Ammon's horn (tissue), 1 donor: ENCODE data around the gene PRPS1.
"Not testable (repeated sequence)": the region's sequence is repeated elsewhere in the genome, so short reads cannot be mapped to it uniquely, and the experiment has no call there.

ENCODE experiments used
- DNase-seq: peaks from one replicate; pipeline ENCODE4 v3.0.0-alpha.2; 2016; ENCODE audit warnings: low spot score

The PRPS1 gene

GRCh38 chrX:107675365-107675654 is 47.0 kb downstream of the PRPS1 start:
- DNase-seq = no peak

- peak; percentile 55 for DNase-seq
These were observed 47.7 kb downstream of the PRPS1 start for GRCh38 chrX:107675823-107676555.

DNA sequence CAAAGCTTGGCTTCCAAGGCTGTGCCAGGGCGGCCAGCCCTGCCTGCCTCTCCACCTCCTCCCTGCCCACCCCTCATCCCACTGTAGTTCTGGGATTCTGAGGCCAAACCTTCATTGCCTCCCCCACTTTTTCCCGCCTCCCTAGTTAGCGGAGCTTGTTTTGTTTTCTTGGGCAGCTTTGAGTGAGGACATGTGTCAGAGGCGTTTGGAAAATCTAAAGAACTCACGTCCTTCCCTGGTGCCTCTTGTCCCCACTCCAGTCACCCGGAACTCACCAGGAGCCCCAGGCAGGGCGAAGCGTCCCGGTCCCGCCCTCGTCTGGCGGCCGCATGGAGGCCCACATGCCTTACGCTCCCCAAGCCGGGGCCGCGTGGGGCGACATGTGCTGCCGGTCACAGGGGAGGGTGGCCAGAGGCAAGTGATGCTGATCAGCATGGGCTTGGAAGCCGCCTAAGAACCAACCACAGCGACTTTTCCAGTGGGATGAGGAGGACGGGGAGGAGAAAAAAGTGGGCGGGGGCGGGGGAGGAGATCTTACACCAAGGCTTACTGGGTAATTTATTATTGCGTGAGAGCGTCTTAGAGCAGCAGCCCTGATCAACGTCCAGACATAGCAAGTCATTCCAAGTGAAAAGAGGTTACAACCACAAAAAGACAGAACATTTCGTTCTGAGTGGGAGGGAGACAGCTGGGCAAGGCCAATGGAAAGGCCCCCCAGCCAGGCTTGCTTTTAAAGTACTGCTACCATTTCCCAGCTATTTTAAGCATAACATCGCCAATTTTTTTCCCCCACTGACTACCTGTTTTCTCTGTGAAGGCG is 48.5 kb downstream of the PRPS1 start:
- peak; percentile 49 for DNase-seq

- DNase-seq = no peak
These were observed 49.2 kb downstream of the PRPS1 start for GRCh38 chrX:107677501-107677901.

DNA sequence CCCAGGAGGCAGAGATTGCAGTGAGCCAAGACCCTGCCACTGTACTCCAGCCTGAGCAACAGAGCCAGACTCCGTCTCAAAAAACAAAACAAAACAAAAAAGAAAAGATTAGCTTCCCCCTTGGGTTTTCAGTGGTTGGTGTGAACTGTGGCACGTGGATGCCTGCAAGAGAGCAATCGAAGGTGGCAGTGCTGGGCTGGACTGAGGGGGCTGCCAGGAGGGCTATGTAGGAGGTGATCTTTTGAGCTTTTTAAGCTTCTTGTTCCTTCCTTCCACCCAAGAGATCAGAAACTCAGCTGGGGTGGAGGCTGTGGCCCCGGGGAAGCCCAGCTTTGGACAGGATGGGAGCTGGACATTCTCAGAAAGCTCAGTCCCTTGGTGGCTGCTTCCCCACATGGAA is 49.6 kb downstream of the PRPS1 start:
- no peak for DNase-seq

GRCh38 chrX:107678957-107679740 is 50.8 kb downstream of the PRPS1 start:
- DNase-seq = no peak

- no peak for DNase-seq
These were observed 53.9 kb downstream of the PRPS1 start for GRCh38 chrX:107682256-107682655.

DNA sequence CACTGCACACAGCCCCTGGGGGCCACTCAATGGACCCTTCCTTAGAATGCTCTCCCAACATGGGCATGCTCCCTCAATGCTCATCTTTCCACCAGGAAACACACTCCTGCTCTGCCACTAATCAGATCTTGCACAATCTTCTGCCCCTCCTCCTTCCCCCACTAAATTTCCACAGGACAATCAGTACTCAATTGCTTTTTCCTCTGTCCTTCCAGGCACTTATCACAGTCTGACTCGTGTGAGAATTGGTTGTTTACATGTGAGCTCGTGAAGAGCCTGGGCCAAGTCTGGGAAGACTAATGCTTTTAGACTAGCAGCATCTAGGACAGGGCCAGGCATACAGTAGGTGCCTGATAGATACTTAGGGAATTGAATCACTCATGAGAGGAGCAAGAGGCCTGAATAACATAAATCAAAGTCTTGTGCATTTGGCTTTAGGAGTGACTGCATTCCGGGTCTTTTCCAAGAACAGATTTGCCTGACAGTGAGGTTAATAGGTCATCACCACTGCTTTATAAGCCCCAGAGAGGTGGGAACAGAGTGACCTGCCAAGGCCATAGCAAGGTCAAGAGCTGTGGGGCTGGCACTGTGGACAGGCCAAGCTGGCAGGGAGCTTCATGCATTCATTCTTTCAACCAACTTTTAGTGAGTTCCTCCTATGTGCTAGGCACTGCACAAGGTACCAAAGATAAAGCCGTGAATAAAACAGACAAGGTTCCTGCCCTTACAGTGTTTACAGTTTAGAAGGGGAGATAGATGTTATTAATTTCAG is 55.0 kb downstream of the PRPS1 start:
- no peak for DNase-seq

- DNase-seq = no peak
These were observed 55.6 kb downstream of the PRPS1 start for GRCh38 chrX:107683931-107684330.

GRCh38 chrX:107684956-107685385 is 56.7 kb downstream of the PRPS1 start:
- peak; percentile 64 for DNase-seq

DNA sequence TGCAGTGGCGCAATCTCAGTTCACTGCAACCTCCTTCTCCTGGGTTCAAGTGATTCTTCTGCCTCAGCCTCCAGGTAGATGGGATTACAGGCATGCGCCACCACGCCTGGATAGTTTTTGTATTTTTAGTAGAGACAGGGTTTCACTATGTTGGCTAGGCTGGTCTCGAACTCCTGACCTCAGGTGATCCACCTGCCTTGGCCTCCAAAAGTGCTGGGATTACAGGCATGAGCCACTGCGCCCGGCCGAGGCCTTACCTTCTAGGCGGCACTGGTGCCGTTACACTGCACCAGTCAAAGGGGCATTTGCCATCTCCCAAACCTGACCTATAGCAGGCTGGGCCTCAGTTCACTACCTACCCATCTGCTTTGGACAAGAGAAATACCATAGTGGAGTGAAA is 57.3 kb downstream of the PRPS1 start:
- DNase-seq = not testable (repeated sequence)

DNA sequence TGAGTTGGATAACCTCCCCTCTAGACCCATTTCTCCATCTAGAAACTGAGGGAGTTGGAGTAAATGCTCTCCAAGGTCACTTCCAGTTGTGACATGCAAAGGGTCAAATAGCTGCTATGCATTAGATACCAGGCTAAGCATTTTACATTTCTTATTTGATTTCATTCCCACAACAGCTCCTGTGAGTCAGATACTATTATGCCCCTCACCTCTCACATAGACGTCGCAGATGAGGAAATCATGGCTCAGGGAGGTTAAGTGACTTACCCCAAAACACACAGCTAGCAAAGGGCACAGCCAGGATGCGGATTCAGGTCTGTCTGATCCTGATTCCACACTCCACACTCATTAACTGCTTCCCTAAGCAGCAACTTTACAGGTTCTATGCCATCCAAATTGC is 57.7 kb downstream of the PRPS1 start:
- DNase-seq = no peak

DNA sequence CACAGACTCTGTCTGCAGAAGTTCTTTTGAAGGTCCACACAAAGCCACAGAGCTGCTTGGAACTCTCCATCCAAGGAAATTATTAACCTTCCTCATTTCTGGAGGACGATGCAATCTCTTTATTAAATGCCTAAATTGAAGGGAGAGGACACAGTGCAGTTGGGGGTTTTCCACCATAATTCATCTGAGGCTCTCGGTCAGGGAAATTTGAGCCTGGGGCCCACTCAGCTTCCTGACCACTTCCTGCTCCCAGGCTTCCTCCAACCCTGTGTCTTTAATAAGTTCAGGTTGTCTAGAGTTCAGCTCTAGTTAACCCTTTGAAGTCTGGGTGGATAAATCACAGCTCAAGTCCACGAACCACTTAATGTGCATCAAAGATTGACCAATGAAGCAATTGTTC is 58.5 kb downstream of the PRPS1 start:
- no peak for DNase-seq

DNA sequence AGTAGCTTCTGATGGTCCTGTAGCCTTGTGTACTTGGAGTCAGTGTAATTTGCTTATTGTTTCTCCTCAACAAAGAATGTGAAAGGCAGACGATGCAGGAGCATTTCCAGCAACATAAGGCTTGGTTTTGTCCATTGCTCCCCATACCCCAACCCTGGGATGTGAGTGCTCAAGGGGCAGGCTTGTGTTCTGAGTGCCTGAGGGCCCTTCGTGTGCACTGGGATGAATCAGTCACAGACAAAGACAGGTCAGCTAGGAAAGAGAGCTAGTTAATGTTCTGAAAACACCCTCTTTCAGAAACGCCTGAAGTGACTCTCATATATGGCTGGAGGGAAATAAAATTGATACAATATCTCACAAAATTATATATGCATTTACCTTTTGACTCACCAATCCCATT is 59.1 kb downstream of the PRPS1 start:
- DNase-seq = no peak

DNA sequence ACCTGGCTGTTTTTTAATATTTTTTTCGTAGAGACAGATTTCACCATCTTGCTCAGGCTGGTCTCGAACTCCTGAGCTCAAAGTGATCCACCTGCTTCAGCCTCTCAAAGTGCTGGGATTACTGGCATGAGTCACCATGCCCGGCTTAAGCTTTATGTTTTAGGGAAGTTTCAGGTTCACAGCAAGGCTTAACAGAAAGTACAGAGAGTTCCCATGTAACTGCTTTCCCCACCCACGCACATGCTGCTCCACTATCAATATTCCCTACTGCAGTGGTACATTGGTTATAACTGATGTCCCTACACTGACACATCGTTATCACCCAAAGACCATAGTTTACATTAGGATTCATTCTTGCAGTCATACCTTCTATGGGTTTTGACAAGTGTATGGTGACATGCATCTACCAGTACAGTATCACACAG is 62.7 kb downstream of the PRPS1 start:
- no peak for DNase-seq

DNA sequence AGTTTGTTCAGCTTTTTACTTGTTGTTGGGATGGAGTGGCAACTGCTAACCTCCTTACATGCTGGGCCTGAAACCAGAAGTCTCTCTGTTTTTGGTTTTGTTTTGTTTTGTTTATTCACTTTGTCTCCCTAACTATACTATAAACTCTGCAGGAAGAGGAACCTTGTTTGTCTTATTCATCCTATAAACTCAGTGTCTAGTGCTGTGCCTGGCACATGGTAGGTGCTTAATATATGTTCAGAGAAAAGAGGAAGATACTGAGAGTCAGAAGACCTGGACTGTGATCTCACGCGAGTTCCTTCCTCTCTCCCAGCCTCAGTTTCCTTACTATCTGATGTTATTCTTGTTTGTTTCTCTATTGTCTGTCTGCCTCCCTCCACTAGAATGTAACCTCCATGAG is 71.3 kb downstream of the PRPS1 start:
- no peak for DNase-seq

DNA sequence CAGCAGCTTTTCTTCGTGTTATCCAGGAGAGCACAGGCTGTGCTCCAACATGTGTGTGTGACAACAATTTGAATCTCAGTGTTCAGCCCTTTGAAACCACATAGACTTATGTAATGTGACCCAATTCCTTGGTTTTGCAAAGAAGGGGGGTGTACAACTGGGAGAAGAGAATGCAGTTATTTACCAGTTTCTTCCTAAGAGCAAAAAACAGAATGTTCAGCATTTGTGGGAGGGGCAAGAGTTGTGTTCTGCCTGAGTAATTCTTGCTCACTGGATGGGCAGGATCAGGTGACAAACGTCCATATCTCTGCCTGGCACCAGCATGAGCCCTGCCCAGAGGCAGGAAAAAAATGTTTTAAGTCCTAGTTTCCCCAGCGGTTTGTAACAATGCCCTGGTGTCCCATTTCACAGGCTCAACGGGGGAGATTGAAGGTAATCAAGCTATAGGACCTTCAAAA is 72.0 kb downstream of the PRPS1 start:
- DNase-seq = peak; percentile 50
